T-helper 17 cell (primary cell): ENCODE results near the gene RAB6B. TPM values are rescaled to one million over a fixed set of nuclear protein-coding genes. Genes with fewer than 3 reads are reported as not detected.

ENCODE experiments used
- ATAC-seq: fragments of 150-1000 bp; cut with Tn5 transposase; 2 replicates; pipeline ENCODE4 v1.10.0; 2021; ENCODE audit warnings: mild to moderate bottlenecking, moderate library complexity
- DNase-seq, 3 donors: peaks; one replicate each; pipeline versions ENCODE4 v3.0.0 to v3.0.0-alpha.2; 2020 to 2021
- H3K9me3 ChIP-seq: one replicate; pipeline ENCODE4 v1.7.0; 2013; ENCODE audit warnings: low read length, mild to moderate bottlenecking; ENCODE audit not compliant: control insufficient read depth, poor library complexity, severe bottlenecking
- H3K27ac Mint-ChIP-seq: one replicate; pipeline ENCODE4 v1.8.0; 2022; ENCODE audit warnings: mild to moderate bottlenecking, moderate library complexity, mixed read lengths
- H3K27me3 Mint-ChIP-seq: one replicate; pipeline ENCODE4 v1.8.0; 2022; ENCODE audit warnings: mixed read lengths
- H3K36me3 Mint-ChIP-seq: one replicate; pipeline ENCODE4 v1.8.0; 2022; ENCODE audit warnings: low read depth, mixed read lengths
- H3K4me1 Mint-ChIP-seq: one replicate; pipeline ENCODE4 v1.8.0; 2022; ENCODE audit warnings: mild to moderate bottlenecking, mixed read lengths
- H3K4me3 Mint-ChIP-seq: one replicate; pipeline ENCODE4 v1.8.0; 2022; ENCODE audit warnings: mild to moderate bottlenecking, moderate library complexity, mixed read lengths
- total RNA-seq, 4 donors: library from RNA in 2 of 4; stranded (reverse) in 2 of 4; gene quantifications; one replicate each; pipeline ENCODE4 v1.2.3 and lab custom pipeline; 2022 to 2026

Gene RAB6B
- total RNA-seq (1 to 10 TPM; 1.8 to 4.3 TPM), total RNA-seq (lab: John Stamatoyannopoulos, UW) (0.45 to 1.0 reads per million in 2 donors)

DNA sequence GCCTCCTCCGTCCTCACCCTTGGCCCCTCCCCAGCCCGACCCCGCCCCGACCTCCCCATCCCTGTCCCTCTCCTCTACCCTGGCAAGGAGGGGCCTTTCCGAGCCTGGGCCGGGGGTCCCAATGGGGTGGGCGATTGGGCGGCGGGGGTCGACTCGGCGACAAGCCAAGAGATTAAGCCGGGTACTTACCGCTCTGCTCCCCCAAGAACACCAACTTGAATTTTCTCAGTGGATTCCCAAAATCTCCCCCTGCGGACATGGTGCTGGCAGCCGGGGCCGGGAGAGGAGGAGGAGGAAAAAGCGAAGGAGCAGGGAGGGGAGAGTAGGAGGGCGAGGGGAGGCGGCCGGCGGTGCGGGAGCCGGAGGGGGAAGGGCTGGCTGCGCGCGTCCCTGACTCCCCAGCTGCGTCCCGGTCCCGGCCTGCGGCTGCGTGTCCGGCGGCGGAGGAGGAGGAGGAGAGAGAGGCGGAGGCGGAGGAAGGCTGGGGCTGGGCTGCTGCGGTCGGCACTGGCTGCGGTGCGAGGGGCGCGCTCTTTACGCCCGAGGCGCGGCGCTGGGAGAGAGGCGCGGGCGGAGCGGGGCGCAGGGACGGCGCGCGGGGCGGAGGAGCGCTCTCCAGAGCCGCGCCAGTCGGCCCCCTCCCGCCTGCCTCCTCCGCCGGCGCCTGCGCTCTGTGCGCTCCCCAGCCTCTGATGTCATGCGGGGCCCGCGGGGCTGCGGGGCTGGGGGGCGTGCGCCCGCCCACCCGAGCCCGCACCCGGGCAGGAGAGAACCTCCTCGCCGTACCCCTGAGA lies at the start of gene RAB6B:
RAB6B (minus strand) TSS at position 675 of the 794 bp plus-strand sequence; CDS start at position 259, 416 bp downstream.
- H3K27ac Mint-ChIP-seq: no peak within 1 kb of the TSS
- H3K4me1 Mint-ChIP-seq: peaks cover 4% of the 10 kb centered on the region
- peak within 1 kb of the TSS; percentile 71 for H3K4me3 Mint-ChIP-seq
- H3K9me3 ChIP-seq: no peaks in the 10 kb centered on the region
- H3K36me3 Mint-ChIP-seq: peaks cover 2% of the 10 kb centered on the region
- peaks cover 69% of the 10 kb centered on the region for H3K27me3 Mint-ChIP-seq
- DNase-seq (no peak), ATAC-seq (peak; percentile 57)

- no peak for DNase-seq
- ATAC-seq: no peak
- no peaks in the 10 kb centered on the region for H3K36me3 Mint-ChIP-seq
- H3K9me3 ChIP-seq: no peaks in the 10 kb centered on the region
- peaks cover 15% of the 10 kb centered on the region for H3K4me1 Mint-ChIP-seq
- peaks cover 15% of the 10 kb centered on the region for H3K27me3 Mint-ChIP-seq
- H3K4me3 Mint-ChIP-seq: no peak overlapping the region
- H3K27ac Mint-ChIP-seq: no peak overlapping the region
These were observed 49.1 kb upstream of the RAB6B start for GRCh38 chr3:133944641-133945380.

- no peak overlapping the region for H3K4me3 Mint-ChIP-seq
- peaks cover 15% of the 10 kb centered on the region for H3K27me3 Mint-ChIP-seq
- DNase-seq (no peak), ATAC-seq (no peak)
- H3K9me3 ChIP-seq: no peaks in the 10 kb centered on the region
- peaks cover 12% of the 10 kb centered on the region for H3K4me1 Mint-ChIP-seq
- peak overlapping the region; percentile 54 for H3K27ac Mint-ChIP-seq
- no peaks in the 10 kb centered on the region for H3K36me3 Mint-ChIP-seq
These were observed 48.5 kb upstream of the RAB6B start for GRCh38 chr3:133944181-133944580.

GRCh38 chr3:133943639-133944141 lies 48.0 kb upstream of the RAB6B start:
- no peaks in the 10 kb centered on the region for H3K9me3 ChIP-seq
- ATAC-seq: no peak
- no peaks in the 10 kb centered on the region for H3K36me3 Mint-ChIP-seq
- peaks cover 11% of the 10 kb centered on the region for H3K4me1 Mint-ChIP-seq
- H3K27ac Mint-ChIP-seq: peak overlapping the region; percentile 54
- DNase-seq: no peak
- H3K27me3 Mint-ChIP-seq: peaks cover 17% of the 10 kb centered on the region
- H3K4me3 Mint-ChIP-seq: no peak overlapping the region

GRCh38 chr3:133943031-133943535 lies 47.4 kb upstream of the RAB6B start:
- no peaks in the 10 kb centered on the region for H3K9me3 ChIP-seq
- Mint-ChIP-seq H3K4me1 (peaks cover 11% of the 10 kb centered on the region), H3K27me3 (peaks cover 23% of the 10 kb centered on the region), H3K36me3 (no peaks in the 10 kb centered on the region), H3K4me3 (no peak overlapping the region), H3K27ac (no peak overlapping the region)
- DNase-seq: no peak
- ATAC-seq: no peak

DNA sequence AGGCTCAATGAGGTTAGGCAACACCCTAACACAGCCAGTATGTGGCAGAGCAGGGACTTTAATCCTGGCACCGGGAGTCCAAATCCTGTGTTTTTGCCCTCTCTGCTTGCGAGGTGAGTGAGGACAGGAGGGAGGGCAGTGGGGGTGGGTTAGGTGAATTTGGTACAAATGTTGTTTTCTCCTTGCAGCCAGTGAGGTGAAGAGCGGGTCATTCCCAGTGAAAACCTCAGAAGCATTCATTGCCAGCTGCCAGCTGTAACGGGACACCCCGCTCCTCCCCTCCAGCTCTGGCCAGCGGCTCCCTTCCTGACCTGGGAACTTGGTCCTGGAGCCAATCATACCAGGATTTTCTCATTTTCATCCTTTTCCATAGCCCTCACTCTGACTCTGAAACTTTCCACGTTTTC lies 45.7 kb upstream of the RAB6B start:
- Mint-ChIP-seq H3K4me1 (peaks cover 10% of the 10 kb centered on the region), H3K27me3 (peaks cover 24% of the 10 kb centered on the region), H3K4me3 (no peak overlapping the region), H3K27ac (no peak overlapping the region), H3K36me3 (no peaks in the 10 kb centered on the region)
- ATAC-seq (no peak), DNase-seq (no peak)
- H3K9me3 ChIP-seq: no peaks in the 10 kb centered on the region

GRCh38 chr3:133940536-133940935 lies 44.9 kb upstream of the RAB6B start:
- H3K27ac Mint-ChIP-seq: no peak overlapping the region
- no peaks in the 10 kb centered on the region for H3K9me3 ChIP-seq
- peaks cover 26% of the 10 kb centered on the region for H3K27me3 Mint-ChIP-seq
- no peaks in the 10 kb centered on the region for H3K36me3 Mint-ChIP-seq
- ATAC-seq: no peak
- H3K4me3 Mint-ChIP-seq: no peak overlapping the region
- peaks cover 8% of the 10 kb centered on the region for H3K4me1 Mint-ChIP-seq
- no peak for DNase-seq

DNA sequence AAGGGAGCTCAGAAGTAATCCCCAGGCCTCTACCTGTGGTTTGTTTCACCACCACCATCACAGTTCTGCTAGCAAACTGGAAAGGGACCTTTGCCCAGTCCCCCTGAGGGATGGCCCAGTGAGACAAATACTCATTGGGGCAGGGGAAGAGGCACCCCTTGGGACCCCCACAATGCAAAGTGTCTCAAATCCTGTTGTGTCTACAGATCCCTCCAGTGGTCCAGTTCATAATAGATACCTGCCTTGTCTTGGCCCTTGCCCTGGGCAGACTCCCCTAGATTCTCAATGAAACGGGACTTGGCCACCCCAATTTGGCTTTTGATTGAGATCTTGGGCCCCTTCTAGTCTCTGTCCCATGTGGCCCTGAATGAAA lies 43.8 kb upstream of the RAB6B start:
- no peak for ATAC-seq
- Mint-ChIP-seq H3K36me3 (no peaks in the 10 kb centered on the region), H3K27ac (no peak overlapping the region), H3K4me3 (no peak overlapping the region), H3K4me1 (peaks cover 8% of the 10 kb centered on the region), H3K27me3 (peaks cover 31% of the 10 kb centered on the region)
- H3K9me3 ChIP-seq: no peaks in the 10 kb centered on the region
- DNase-seq: no peak

DNA sequence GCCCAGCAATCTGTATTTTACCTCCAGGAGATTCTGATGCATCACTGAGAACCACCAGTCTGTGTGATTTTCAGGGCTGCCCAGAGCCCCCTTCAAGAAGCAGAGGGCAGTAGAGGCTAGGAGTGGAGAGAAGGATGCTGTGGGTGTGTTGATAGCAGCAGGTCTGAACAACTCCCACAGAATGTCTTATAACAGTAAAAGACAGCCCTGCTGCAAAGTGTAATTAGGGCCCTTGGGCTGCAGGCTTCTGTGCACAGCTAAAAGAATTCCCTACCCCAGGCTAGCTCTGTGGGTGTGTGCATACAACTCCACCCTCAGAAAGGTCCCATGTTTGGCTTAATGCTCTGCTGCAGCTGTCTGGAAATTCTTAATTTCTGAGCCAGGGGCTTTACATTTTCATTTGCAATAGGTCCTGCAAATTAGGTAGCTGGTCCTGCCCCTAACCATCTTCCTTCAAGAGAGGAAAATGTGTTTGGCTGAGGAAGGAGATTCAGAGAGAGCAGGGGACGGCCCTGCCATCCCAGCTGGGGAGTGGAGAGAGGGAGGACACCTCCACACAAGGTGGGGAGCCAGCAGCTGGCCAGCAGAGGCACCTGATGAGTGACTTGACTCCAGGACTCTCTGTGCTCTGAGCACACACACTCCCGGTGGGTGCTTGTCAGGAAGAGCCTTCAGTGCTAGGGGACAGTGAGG lies 43.2 kb upstream of the RAB6B start:
- no peaks in the 10 kb centered on the region for H3K9me3 ChIP-seq
- Mint-ChIP-seq H3K27ac (no peak overlapping the region), H3K4me1 (peaks cover 6% of the 10 kb centered on the region), H3K27me3 (peaks cover 31% of the 10 kb centered on the region), H3K36me3 (no peaks in the 10 kb centered on the region), H3K4me3 (no peak overlapping the region)
- no peak for ATAC-seq
- no peak for DNase-seq

- Mint-ChIP-seq H3K27ac (no peak overlapping the region), H3K4me3 (no peak overlapping the region), H3K36me3 (no peaks in the 10 kb centered on the region), H3K27me3 (peaks cover 31% of the 10 kb centered on the region), H3K4me1 (peaks cover 5% of the 10 kb centered on the region)
- H3K9me3 ChIP-seq: no peaks in the 10 kb centered on the region
- no peak for DNase-seq
- no peak for ATAC-seq
These were observed 42.3 kb upstream of the RAB6B start for GRCh38 chr3:133937756-133938601.

DNA sequence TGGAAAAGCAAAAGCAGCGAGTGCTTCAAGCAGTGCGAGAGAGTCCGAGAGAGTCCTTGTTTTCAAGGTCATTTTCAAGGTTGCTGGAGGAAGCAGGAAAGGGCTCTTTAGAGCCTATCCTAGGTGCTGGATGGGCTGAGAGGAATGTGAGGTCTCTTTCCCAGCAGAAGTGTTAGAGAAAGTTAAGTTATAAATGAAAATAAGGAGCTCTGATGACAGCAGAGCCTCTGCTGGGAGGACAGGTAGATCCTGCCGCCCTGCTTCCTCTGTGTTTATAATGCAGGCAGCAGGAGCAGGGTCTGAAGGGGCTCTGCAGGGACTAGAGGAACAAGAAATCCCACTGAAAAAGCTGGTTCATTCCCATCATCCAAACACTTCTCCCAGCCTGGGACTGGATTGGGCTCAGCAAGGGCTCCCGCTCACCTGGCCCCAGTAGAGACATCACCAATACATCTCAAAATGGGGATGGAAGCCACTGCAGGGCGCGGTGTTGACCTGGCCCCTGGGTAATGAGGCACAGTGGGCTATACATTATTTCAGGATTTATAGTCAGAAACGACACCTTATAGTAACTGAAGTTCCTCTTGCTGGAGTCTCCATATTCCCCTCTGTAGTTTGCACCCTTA lies 41.5 kb upstream of the RAB6B start:
- Mint-ChIP-seq H3K27ac (no peak overlapping the region), H3K36me3 (no peaks in the 10 kb centered on the region), H3K4me3 (no peak overlapping the region), H3K4me1 (no peaks in the 10 kb centered on the region), H3K27me3 (peaks cover 23% of the 10 kb centered on the region)
- ATAC-seq: no peak
- no peak for DNase-seq
- no peaks in the 10 kb centered on the region for H3K9me3 ChIP-seq
